SK-N-MC (cell line): ENCODE measurements around the gene PCGF3.
A peak's percentile ranks its signal among the peaks of the same experiment; 100 is the strongest.
"Not testable (repeated sequence)": the region's sequence is repeated elsewhere in the genome, so short reads cannot be mapped to it uniquely, and the experiment has no call there.

Experiments
- DNase-seq: peaks from one replicate; pipeline ENCODE4 v3.0.0-alpha.2; 2011; ENCODE audit warnings: low read depth, low spot score
- H3K27ac ChIP-seq: fragments of 200-600 bp; sonication (generic); 2 replicates; pipeline ENCODE4 v1.5.1; 2016; ENCODE audit warnings: mixed run types
- H3K36me3 ChIP-seq: fragments of 200-600 bp; sonication (generic); 2 replicates; pipeline ENCODE4 v1.6.1; 2017; ENCODE audit warnings: antibody characterized with exemption, low read length, mixed read lengths; ENCODE audit not compliant: insufficient read depth
- H3K4me3 ChIP-seq: fragments of 200-600 bp; sonication (generic); 2 replicates; pipeline ENCODE4 v1.5.1; 2016
- H3K9ac ChIP-seq: fragments of 200-600 bp; sonication (generic); 2 replicates; pipeline ENCODE4 v1.8.0; 2017; ENCODE audit warnings: mixed run types, mixed read lengths; ENCODE audit not compliant: insufficient read length
- H3K9me3 ChIP-seq: fragments of 200-600 bp; sonication (generic); 2 replicates; pipeline ENCODE4 v1.6.1; 2017; ENCODE audit warnings: low read depth, mild to moderate bottlenecking, antibody characterized with exemption, low read length, moderate library complexity, mixed read lengths
- EZH2 ChIP-seq: fragments of 200-600 bp; sonication (generic); IDR thresholded peaks from one replicate; pipeline ENCODE4 v1.6.1; 2017; ENCODE audit warnings: antibody characterized with exemption
- FOXP2 ChIP-seq: optimal IDR thresholded peaks from 2 replicates; pipeline ENCODE3; 2011; ENCODE audit warnings: mild to moderate bottlenecking, moderate library complexity; ENCODE audit not compliant: insufficient read depth; ENCODE audit errors: extremely low read length, control extremely low read depth
- POLR2AphosphoS5 ChIP-seq: IDR thresholded peaks from 2 replicates; pipeline ENCODE4 v1.6.1; 2012; ENCODE audit warnings: mild to moderate bottlenecking, low read depth, low read length, borderline replicate concordance

PCGF3 gene

GRCh38 chr4:704971-705277, 708 bp upstream of the PCGF3 start:
- H3K9me3 ChIP-seq: no peaks in the 10 kb centered on the region
- H3K36me3 ChIP-seq: peaks cover 17% of the 10 kb centered on the region; the same call in 1 of the 2 replicates
- H3K9ac ChIP-seq: peak overlapping the region; percentile 66
- no peak for DNase-seq
- TF ChIP-seq EZH2 (no peak), FOXP2 (no peak), POLR2AphosphoS5 (no peak)
- no peak overlapping the region for H3K27ac ChIP-seq
- peak overlapping the region; percentile 98 for H3K4me3 ChIP-seq

DNA sequence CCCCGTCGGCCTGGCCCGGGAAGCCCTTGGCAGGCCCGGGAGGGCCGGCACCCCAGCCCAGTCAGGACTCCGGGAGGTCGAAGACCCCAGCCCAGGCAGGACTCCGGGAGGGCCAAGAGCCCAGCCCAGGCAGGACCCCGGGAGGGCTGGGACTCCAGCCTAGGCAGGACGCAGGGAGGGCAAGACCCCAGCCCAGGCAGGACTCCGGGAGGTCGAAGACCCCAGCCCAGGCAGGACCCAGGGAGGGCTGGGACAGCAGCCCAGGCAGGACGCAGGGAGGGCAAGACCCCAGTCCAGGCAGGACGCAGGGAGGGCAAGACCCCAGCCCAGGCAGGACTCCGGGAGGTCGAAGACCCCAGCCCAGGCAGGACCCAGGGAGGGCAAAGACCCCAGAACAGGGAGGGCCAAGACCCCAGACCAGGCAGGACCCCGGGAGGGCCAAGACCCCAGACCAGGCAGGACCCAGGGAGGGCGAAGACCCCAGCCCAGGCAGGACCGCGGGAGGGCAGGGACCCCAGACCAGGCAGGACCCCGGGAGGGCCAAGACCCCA, 526 bp downstream of the PCGF3 start:
- peak overlapping the region; percentile 98 for H3K4me3 ChIP-seq
- not testable (repeated sequence) for H3K9me3 ChIP-seq, DNase-seq
- peak overlapping the region; percentile 100 for H3K9ac ChIP-seq
- peak overlapping the region; percentile 94 for H3K27ac ChIP-seq
- peaks cover 28% of the 10 kb centered on the region; the same call in 1 of the 2 replicates for H3K36me3 ChIP-seq

- Histone ChIP-seq H3K36me3 (peaks cover 30% of the 10 kb centered on the region), H3K9me3 (no peaks in the 10 kb centered on the region), H3K4me3 (peak overlapping the region; percentile 98), H3K27ac (no peak overlapping the region; the same call in 1 of the 2 replicates), H3K9ac (peak overlapping the region; percentile 67)
- TF ChIP-seq POLR2AphosphoS5 (no peak), FOXP2 (no peak), EZH2 (no peak)
- no peak for DNase-seq
Measured at GRCh38 chr4:706834-707598, 1.4 kb downstream of the PCGF3 start.

DNA sequence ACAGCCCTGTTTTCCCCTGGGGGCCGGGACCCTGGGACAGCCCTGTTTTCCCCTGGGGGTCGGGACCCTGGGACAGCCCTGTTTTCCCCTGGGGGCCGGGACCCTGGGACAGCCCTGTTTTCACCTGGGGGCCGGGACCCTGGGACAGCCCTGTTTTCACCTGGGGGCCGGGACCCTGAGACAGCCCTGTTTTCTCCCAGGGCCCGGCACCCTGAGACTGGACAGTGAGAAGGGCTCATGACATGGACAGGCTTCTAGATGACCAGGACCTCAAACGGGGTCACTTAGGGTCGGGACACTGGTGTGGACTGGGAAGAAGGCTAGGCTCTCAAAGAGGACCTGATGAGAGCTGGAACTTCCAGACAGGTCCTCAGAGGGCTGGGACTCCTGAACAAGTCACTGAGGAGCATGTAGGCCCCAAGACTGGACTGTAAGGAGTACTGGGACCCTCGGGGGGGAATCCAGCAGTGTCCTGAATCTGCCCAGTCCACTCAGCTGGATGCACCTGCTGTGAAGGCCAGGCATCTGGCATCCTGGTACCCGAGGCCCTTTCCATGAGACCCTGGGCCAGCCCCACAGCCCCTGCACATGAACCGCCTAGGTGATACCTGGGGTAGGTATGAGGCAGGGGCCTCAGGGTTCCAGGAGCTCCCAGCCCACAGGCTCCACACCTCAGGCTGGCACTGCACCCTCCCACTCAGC, 2.4 kb downstream of the PCGF3 start:
- peaks cover 32% of the 10 kb centered on the region for H3K36me3 ChIP-seq
- TF ChIP-seq EZH2: no peak
- no peak for TF ChIP-seq FOXP2
- TF ChIP-seq POLR2AphosphoS5: no peak
- no peak for DNase-seq
- no peaks in the 10 kb centered on the region for H3K9me3 ChIP-seq
- no peak overlapping the region for H3K27ac ChIP-seq
- no peak overlapping the region for H3K9ac ChIP-seq
- H3K4me3 ChIP-seq: 0 out of 2 replicates have a peak overlapping the region, but pooled peaks have one; percentile 38

GRCh38 chr4:708631-708933, 3.0 kb downstream of the PCGF3 start:
- H3K36me3 ChIP-seq: peaks cover 34% of the 10 kb centered on the region
- peak overlapping the region; percentile 38; the same call in 1 of the 2 replicates for H3K4me3 ChIP-seq
- TF ChIP-seq POLR2AphosphoS5 (no peak), EZH2 (no peak), FOXP2 (no peak)
- no peak for DNase-seq
- no peak overlapping the region for H3K9ac ChIP-seq
- H3K9me3 ChIP-seq: no peaks in the 10 kb centered on the region
- no peak overlapping the region for H3K27ac ChIP-seq

- no peak for DNase-seq
- no peak overlapping the region for H3K4me3 ChIP-seq
- TF ChIP-seq FOXP2 (no peak), EZH2 (no peak), POLR2AphosphoS5 (no peak)
- peak overlapping the region; percentile 60; the same call in 1 of the 2 replicates for H3K27ac ChIP-seq
- peaks cover 42% of the 10 kb centered on the region for H3K36me3 ChIP-seq
- no peak overlapping the region for H3K9ac ChIP-seq
- H3K9me3 ChIP-seq: no peaks in the 10 kb centered on the region
Measured at GRCh38 chr4:709348-709747, 3.7 kb downstream of the PCGF3 start.

DNA sequence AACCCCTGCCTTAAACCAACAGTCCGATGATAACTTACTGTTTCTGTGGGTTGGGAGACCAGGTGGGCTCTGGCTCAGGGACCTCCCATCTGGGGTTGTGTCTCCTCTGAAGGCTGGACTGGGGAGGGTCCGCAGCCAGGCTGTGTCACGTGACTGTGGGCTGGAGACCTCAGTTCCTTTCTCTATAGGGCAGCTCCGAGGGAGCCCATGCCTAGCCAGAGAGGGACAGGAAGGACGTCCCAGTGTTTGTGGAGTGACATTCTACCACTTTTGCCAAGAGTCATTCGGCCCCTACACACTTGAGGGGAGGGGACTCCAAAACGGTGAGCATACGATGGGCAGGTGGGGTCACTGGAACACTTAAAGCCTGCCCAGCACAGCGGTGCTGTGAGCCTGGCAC, 4.5 kb downstream of the PCGF3 start:
- 0 out of 2 replicates have a peak overlapping the region, but pooled peaks have one; percentile 60 for H3K27ac ChIP-seq
- no peak overlapping the region for H3K4me3 ChIP-seq
- peaks cover 45% of the 10 kb centered on the region for H3K36me3 ChIP-seq
- no peak overlapping the region for H3K9ac ChIP-seq
- H3K9me3 ChIP-seq: no peaks in the 10 kb centered on the region
- DNase-seq: no peak
- no peak for TF ChIP-seq FOXP2
- no peak for TF ChIP-seq POLR2AphosphoS5
- no peak for TF ChIP-seq EZH2

DNA sequence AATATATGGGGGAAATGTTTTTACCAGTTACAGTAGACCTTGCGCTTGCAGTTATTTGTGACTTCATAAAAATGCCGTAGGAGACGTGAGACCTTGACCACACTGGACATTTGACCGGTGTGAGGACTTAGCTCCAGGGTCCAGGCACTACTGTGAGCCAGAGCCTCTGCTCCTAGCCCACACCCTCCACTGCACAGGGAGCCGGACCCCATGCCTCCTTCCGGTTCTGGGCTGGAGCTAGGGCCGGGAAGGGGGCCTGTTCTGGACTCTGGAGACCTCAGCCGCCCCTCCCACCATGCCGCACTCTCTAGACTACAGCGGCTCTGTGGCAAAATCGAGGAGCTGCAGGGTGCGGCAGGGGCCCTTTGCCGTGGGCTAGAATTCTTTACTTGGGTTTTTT, 5.3 kb downstream of the PCGF3 start:
- Histone ChIP-seq H3K9me3 (no peaks in the 10 kb centered on the region), H3K27ac (no peak overlapping the region), H3K4me3 (no peak overlapping the region), H3K36me3 (peaks cover 45% of the 10 kb centered on the region), H3K9ac (no peak overlapping the region)
- no peak for DNase-seq
- TF ChIP-seq POLR2AphosphoS5: no peak
- TF ChIP-seq EZH2: no peak
- TF ChIP-seq FOXP2: no peak

DNA sequence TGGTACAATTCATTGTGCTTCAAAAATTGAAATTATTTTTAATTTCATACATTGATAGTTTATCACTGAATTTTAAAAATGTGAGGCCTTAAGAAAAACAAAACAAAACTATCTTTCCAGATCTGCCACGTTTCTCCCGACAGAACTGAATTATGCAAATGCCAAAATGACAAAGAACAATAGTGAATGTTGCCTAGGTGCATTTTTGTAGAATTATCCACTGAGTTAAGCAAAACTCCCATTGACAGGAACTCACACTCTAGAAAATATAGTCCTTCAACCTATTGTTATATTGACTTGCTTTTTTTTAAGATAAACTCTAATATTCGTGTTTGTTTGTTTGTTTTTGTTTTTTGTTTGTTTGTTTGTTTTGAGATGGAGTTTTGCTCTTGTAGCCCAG, 6.5 kb downstream of the PCGF3 start:
- TF ChIP-seq POLR2AphosphoS5 (no peak), EZH2 (no peak), FOXP2 (no peak)

More for the DNA sequence above, 6.5 kb downstream of the PCGF3 start:
- H3K9me3 ChIP-seq: no peaks in the 10 kb centered on the region
- no peak overlapping the region for H3K4me3 ChIP-seq
- H3K9ac ChIP-seq: no peak overlapping the region
- no peak for DNase-seq
- H3K36me3 ChIP-seq: peaks cover 45% of the 10 kb centered on the region
- H3K27ac ChIP-seq: no peak overlapping the region
